Hepatocyte (in vitro differentiated cells): ENCODE results near the gene OR51F2. TPM values are rescaled to one million over a fixed set of nuclear protein-coding genes. Genes with fewer than 3 reads are reported as not detected.

Experiments
- DNase-seq: peaks from one replicate; pipeline ENCODE4 v3.0.0-alpha.2; 2016; ENCODE audit warnings: low spot score
- H2AFZ ChIP-seq: fragments of 200-600 bp; sonication (generic); 2 replicates; pipeline ENCODE4 v1.6.0; 2016; ENCODE audit warnings: antibody characterized with exemption, mild to moderate bottlenecking
- H3K27ac ChIP-seq: fragments of 200-600 bp; sonication (generic); 2 replicates; pipeline ENCODE4 v1.5.1; 2016; ENCODE audit warnings: mild to moderate bottlenecking
- H3K27me3 ChIP-seq: fragments of 200-600 bp; sonication (generic); 2 replicates; pipeline ENCODE4 v1.6.1; 2016
- H3K36me3 ChIP-seq: fragments of 200-600 bp; sonication (generic); replicated peaks from 2 replicates; pipeline ENCODE4 v1.5.1; 2016; ENCODE audit warnings: low read depth; ENCODE audit not compliant: insufficient read depth
- H3K4me1 ChIP-seq: fragments of 200-600 bp; sonication (generic); 2 replicates; pipeline ENCODE4 v1.5.1; 2016; ENCODE audit warnings: mild to moderate bottlenecking, moderate library complexity; ENCODE audit not compliant: insufficient read depth
- H3K4me2 ChIP-seq: fragments of 200-600 bp; sonication (generic); 2 replicates; pipeline ENCODE4 v1.6.0; 2016
- H3K4me3 ChIP-seq: fragments of 200-600 bp; sonication (generic); 2 replicates; pipeline ENCODE4 v1.5.1; 2016; ENCODE audit warnings: mild to moderate bottlenecking
- H3K79me2 ChIP-seq: fragments of 200-600 bp; sonication (generic); 2 replicates; pipeline ENCODE4 v1.6.0; 2017; ENCODE audit warnings: mild to moderate bottlenecking
- H3K9me2 ChIP-seq: fragments of 200-600 bp; sonication (generic); replicated peaks from 2 replicates; pipeline ENCODE4 v1.6.0; 2017; ENCODE audit warnings: mild to moderate bottlenecking; ENCODE audit not compliant: insufficient read depth
- H3K9me3 ChIP-seq: fragments of 200-600 bp; sonication (generic); 2 replicates; pipeline ENCODE4 v1.5.1; 2016; ENCODE audit warnings: low read depth, mild to moderate bottlenecking
- H4K20me1 ChIP-seq: fragments of 200-600 bp; sonication (generic); 2 replicates; pipeline ENCODE4 v1.6.0; 2016; ENCODE audit warnings: mild to moderate bottlenecking; ENCODE audit not compliant: insufficient read depth, poor library complexity, severe bottlenecking
- EZH2 ChIP-seq: fragments of 200-600 bp; sonication (generic); IDR thresholded peaks from 2 replicates; pipeline ENCODE4 v1.6.1; 2016; ENCODE audit warnings: antibody characterized with exemption, mild to moderate bottlenecking, borderline replicate concordance
- EZH2phosphoT487 ChIP-seq: fragments of 200-600 bp; sonication (generic); IDR thresholded peaks from one replicate; pipeline ENCODE4 v1.6.1; 2018; ENCODE audit warnings: antibody characterized with exemption, mild to moderate bottlenecking, low read depth, moderate library complexity; ENCODE audit not compliant: unreplicated experiment, severe bottlenecking
- WGBS: methylation state at CpG from one replicate; pipeline ENCODE4 v1.1.6; 2016; ENCODE audit warnings: low lambda C conversion rate; ENCODE audit errors: missing lambda C conversion rate; 5-methylcytosine and 5-hydroxymethylcytosine counted together
- polyA plus RNA-seq: library from polyadenylated mRNA; unstranded; fragments of >200 nt; fragmentation: Nextera tagmentation; extraction: Ambion mirVana; gene quantifications from 2 replicates; pipeline ENCODE4 v1.2.1, GENCODE V29; 2016
- total RNA-seq: library from RNA; depleted of rRNA; stranded (reverse); fragments of >200 nt; gene quantifications from 2 replicates; pipeline ENCODE4 v1.2.3, GENCODE V29; 2014
- TF ChIP-seq, protein P1 (sequence below): fragments of 200-600 bp; sonication (generic); IDR thresholded peaks from 2 replicates; pipeline ENCODE4 v1.5.1; 2016; ENCODE audit warnings: antibody characterized with exemption, mild to moderate bottlenecking; ENCODE audit not compliant: poor library complexity

OR51F2 gene
- total and polyA plus RNA-seq, 2 experiments from 2014 or later = not detected

DNA sequence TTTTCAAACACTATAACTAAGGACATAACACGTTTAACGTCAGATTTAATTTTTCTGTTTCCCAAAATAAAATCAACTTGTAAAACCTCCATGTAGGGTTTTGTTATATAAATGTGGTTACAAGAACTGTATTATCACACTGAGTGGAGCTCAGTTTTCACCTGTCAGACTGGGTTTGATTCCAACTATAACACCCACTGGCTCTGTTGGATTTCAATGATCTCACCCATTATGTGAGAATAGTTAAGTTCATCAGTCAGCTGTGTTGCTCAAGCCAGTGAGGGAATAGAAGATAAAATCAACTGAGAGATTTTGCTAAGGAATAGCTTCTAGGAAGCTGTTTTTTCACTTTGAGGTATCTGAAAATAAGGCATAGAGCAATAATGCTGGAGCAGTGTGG, 11.9 kb upstream of the OR51F2 start:
- no peaks in the 10 kb centered on the region for H3K36me3 ChIP-seq
- WGBS = 90% methylated on average over 2 of the region's 2 CpGs
- no peak for DNase-seq
- no peak overlapping the region for H3K27ac ChIP-seq
- H3K4me3 ChIP-seq = no peak overlapping the region
- H2AFZ ChIP-seq = no peak overlapping the region
- no peaks in the 10 kb centered on the region for H3K27me3 ChIP-seq
- H3K9me3 ChIP-seq = no peaks in the 10 kb centered on the region
- no peaks in the 10 kb centered on the region for H3K9me2 ChIP-seq
- H4K20me1 ChIP-seq = no peaks in the 10 kb centered on the region
- no peak overlapping the region for H3K4me2 ChIP-seq
- TF ChIP-seq EZH2 (no peak), EZH2phosphoT487 (no peak)
- TF ChIP-seq, protein P1, sequence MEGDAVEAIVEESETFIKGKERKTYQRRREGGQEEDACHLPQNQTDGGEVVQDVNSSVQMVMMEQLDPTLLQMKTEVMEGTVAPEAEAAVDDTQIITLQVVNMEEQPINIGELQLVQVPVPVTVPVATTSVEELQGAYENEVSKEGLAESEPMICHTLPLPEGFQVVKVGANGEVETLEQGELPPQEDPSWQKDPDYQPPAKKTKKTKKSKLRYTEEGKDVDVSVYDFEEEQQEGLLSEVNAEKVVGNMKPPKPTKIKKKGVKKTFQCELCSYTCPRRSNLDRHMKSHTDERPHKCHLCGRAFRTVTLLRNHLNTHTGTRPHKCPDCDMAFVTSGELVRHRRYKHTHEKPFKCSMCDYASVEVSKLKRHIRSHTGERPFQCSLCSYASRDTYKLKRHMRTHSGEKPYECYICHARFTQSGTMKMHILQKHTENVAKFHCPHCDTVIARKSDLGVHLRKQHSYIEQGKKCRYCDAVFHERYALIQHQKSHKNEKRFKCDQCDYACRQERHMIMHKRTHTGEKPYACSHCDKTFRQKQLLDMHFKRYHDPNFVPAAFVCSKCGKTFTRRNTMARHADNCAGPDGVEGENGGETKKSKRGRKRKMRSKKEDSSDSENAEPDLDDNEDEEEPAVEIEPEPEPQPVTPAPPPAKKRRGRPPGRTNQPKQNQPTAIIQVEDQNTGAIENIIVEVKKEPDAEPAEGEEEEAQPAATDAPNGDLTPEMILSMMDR = no peak
- no peaks in the 10 kb centered on the region for H3K4me1 ChIP-seq
- no peaks in the 10 kb centered on the region for H3K79me2 ChIP-seq

DNA sequence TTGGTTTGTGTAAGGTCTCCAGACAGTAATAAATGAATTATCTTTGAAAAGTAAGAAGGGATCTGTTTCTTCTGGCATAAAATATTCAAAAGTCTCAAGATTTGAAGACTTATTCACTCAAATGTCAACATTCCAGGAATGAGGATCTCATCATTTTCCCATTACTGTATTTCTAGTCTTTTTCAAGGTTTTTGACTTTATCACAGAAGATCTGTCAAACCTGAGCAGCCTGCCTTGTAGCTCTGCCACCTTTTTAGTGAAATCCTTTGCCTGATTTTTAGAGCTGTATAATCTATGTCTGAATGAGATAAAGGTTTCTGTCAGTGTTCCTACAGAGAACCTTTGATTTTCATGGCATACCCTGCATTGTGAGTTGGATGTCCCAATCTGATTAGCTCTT, 4.0 kb downstream of the OR51F2 start:
- H3K79me2 ChIP-seq = no peaks in the 10 kb centered on the region
- no peak overlapping the region for H3K4me3 ChIP-seq
- no peak overlapping the region for H3K27ac ChIP-seq
- H3K4me1 ChIP-seq = no peaks in the 10 kb centered on the region
- no peak overlapping the region for H3K4me2 ChIP-seq
- no peaks in the 10 kb centered on the region for H3K9me2 ChIP-seq
- no peak for DNase-seq
- no peak overlapping the region for H2AFZ ChIP-seq
- no peaks in the 10 kb centered on the region for H3K27me3 ChIP-seq
- no peaks in the 10 kb centered on the region for H3K9me3 ChIP-seq
- TF ChIP-seq, protein P1 = no peak
- TF ChIP-seq EZH2phosphoT487 (no peak), EZH2 (no peak)
- H4K20me1 ChIP-seq = no peaks in the 10 kb centered on the region
- no peaks in the 10 kb centered on the region for H3K36me3 ChIP-seq

DNA sequence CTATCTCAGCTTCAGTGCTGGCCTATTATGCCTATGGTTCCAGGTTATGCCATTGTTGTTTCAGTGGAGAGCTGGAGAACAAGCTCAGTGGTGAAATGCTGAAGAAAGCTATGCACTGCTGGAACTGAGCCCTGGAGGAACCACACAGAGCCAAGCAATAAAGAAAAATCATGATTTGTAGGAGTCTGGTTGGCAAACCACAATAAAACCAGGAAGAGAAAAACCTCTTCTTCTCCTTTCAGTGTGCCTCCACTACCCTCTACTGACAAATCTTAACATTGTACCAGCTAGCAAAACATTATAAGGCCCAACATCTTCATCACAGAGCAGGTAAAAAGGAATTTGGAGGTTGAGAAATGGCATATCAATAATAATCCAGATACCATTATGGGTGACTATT, 5.3 kb downstream of the OR51F2 start:
- Histone ChIP-seq H3K9me2 (no peaks in the 10 kb centered on the region), H2AFZ (no peak overlapping the region), H3K9me3 (no peaks in the 10 kb centered on the region), H3K36me3 (no peaks in the 10 kb centered on the region), H3K27ac (no peak overlapping the region), H3K4me3 (no peak overlapping the region), H4K20me1 (no peaks in the 10 kb centered on the region), H3K4me1 (no peaks in the 10 kb centered on the region), H3K4me2 (no peak overlapping the region), H3K79me2 (no peaks in the 10 kb centered on the region), H3K27me3 (no peaks in the 10 kb centered on the region)
- TF ChIP-seq EZH2phosphoT487 = no peak
- TF ChIP-seq EZH2 = no peak
- TF ChIP-seq, protein P1 = peak; percentile 47
- peak; percentile 19 for DNase-seq

DNA sequence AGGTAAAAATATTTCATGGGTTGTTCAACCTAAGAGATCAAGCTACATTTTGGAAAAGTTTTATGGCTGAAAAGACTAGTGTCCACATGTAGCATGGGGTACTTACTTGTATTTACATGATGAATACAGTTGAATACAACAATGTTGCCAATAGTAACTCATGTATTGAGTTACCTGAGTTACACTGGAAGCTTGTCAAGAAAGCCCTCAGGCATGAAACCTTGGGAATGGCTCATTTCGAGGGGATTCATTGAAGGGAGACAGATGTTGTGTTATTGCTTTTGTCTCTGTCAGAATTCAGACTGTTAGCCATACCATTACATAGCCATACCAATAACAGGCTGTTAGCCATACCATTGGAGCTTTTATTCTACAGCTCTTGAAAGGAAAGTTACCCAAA, 9.2 kb downstream of the OR51F2 start:
- no peak overlapping the region for H2AFZ ChIP-seq
- H4K20me1 ChIP-seq = no peaks in the 10 kb centered on the region
- TF ChIP-seq EZH2phosphoT487 = no peak
- no peaks in the 10 kb centered on the region for H3K9me3 ChIP-seq
- no peaks in the 10 kb centered on the region for H3K27me3 ChIP-seq
- H3K4me3 ChIP-seq = no peak overlapping the region
- DNase-seq = no peak
- H3K79me2 ChIP-seq = no peaks in the 10 kb centered on the region
- no peaks in the 10 kb centered on the region for H3K4me1 ChIP-seq
- H3K9me2 ChIP-seq = no peaks in the 10 kb centered on the region
- H3K27ac ChIP-seq = no peak overlapping the region
- H3K4me2 ChIP-seq = no peak overlapping the region
- H3K36me3 ChIP-seq = no peaks in the 10 kb centered on the region
- WGBS = 47% methylated on average over 1 of the region's 1 CpG
